ENCODE data around the gene LRRC8E.

The LRRC8E gene

DNA sequence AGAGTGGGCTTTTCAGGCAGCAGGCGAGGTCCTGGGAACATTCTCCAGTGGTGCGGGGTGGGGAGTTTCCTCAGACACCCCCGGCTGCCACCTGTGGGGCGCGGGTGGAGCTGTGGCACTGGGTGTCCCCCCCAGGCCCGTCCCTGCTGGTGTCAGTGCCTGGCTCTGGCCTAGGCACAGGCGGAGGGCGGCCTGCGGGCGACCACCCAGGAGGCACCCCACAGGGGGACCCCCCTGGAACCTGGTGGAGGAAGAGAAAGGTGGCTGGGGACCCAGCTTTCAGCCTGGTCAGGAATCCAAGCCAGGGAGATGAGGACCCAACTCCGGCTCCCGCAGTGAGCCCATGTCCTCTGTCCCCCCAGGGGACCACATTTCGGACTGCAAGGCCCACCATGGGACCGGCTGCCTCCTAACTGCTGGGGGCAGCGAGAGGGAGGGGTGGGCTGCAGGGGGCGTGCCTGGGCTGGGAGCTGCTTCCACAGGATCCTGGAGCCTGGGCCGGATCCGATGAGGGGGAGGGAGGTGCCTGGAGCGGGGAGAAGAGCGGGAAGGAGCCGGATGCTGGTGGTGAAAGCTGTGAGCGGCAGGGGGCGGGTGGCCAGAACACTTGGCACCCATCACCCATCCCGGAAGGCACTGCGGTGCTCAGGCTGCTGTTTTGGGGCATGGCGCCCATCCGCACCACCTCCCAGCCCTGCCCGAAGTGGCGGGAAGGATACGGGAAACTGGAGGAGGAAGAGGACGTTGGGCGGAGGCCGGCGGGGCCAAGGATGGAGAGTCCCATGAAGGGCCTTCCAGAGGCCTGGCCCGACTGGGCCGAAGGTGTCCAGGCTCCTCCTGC, 43.1 kb downstream of the LRRC8E start:
- no peaks in the 10 kb centered on the region for H3K4me1 ChIP-seq (ENCODE audit: insufficient read depth, low read length)
- H3K27me3 ChIP-seq (ENCODE audit: insufficient read depth, low read length): no peaks in the 10 kb centered on the region
- H3K4me3 ChIP-seq (ENCODE audit: low read length): no peak overlapping the region
- no peak overlapping the region for H3K27ac ChIP-seq (ENCODE audit: low read depth, low read length)
- peaks cover 65% of the 10 kb centered on the region for H3K36me3 ChIP-seq (ENCODE audit: insufficient read depth, low read length)
- H3K9me3 ChIP-seq (ENCODE audit: insufficient read depth, low read depth, low read length): no peaks in the 10 kb centered on the region
- no peak overlapping the region for H3K9ac ChIP-seq (ENCODE audit: low read depth, low read length)
- 97% methylated on average over 36 of the region's 36 CpGs for WGBS

DNA sequence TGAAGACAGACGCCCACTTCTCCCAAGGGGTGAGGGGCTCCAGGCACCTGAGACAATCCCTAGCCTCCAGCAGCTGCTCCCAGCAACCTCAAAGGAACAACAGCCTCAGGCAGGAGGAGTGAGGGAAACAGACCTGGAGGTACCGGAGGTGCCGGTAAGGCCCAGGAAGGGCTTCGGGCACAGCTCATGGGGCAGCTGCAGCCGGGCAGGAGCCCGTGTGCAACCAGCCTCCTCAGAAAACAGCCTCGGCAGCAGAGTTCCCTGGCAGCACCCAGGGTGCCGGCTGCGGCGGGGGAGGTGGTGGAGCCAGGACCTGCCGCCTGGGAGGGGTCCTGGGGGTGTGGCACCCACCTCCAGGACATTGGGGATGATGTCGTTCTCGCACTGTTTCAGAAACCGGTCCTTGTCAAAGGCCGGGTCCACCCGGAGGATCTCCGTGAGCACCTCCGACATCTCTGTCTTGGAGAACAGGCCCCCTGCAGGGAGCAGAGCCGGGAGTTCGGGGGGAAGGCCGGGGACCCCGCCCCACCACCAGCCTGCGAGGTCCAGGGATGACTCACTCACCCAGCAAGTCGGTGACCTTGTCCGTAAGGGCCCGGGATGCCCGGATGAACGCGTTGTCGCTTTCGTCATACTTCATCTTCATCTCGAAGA, 44.1 kb downstream of the LRRC8E start:
- Histone ChIP-seq H3K27me3 (ENCODE audit: insufficient read depth, low read length) (no peaks in the 10 kb centered on the region), H3K4me3 (ENCODE audit: low read length) (no peak overlapping the region), H3K4me1 (ENCODE audit: insufficient read depth, low read length) (no peaks in the 10 kb centered on the region), H3K36me3 (ENCODE audit: insufficient read depth, low read length) (peaks cover 75% of the 10 kb centered on the region), H3K9ac (ENCODE audit: low read depth, low read length) (no peak overlapping the region), H3K9me3 (ENCODE audit: insufficient read depth, low read depth, low read length) (no peaks in the 10 kb centered on the region), H3K27ac (ENCODE audit: low read depth, low read length) (no peak overlapping the region)
- 95% methylated on average over 30 of the region's 32 CpGs for WGBS

DNA sequence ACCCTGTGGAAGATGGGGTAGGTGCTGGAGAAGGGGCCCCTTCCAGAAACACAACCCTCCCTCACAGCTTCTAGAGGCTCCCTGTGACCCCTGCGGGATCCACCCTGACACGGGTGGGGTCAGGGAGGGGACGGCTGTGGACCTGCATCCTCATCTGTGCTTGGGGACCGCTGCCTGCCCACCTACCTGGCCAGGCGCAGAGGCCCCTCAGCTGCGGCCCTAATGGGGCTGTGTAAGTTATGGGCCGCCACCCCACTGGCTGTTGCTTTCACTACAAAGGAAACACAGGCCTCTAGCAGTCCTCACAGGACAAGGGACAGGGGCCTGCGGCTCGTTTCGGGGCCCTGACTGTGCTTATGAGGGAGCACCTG, 44.6 kb downstream of the LRRC8E start:
- peaks cover 80% of the 10 kb centered on the region for H3K36me3 ChIP-seq (ENCODE audit: insufficient read depth, low read length)
- 96% methylated on average over 10 of the region's 10 CpGs for WGBS

DNA sequence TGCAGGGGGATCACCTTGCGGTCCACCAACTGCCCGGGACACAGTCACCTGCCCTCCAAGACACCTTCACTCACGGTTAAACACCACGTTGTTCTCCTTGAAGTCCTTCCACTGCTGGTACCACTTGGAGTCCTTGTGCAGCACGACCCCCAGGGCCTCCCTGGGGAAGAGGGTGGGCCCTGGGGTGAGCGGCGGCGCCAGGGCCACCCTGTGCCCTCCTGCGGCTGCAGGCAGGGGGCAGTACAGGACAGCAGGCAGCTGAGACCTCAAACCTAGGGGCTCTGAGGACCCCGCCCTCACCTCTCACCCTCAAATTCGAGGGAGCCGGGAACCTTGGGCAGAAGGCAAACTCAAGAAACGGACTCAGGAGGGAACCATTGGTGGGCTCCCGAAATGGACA, 45.1 kb downstream of the LRRC8E start:
- Histone ChIP-seq H3K4me1 (ENCODE audit: insufficient read depth, low read length) (no peaks in the 10 kb centered on the region), H3K36me3 (ENCODE audit: insufficient read depth, low read length) (peaks cover 85% of the 10 kb centered on the region), H3K9me3 (ENCODE audit: insufficient read depth, low read depth, low read length) (no peaks in the 10 kb centered on the region), H3K4me3 (ENCODE audit: low read length) (no peak overlapping the region), H3K27ac (ENCODE audit: low read depth, low read length) (no peak overlapping the region), H3K27me3 (ENCODE audit: insufficient read depth, low read length) (no peaks in the 10 kb centered on the region), H3K9ac (ENCODE audit: low read depth, low read length) (no peak overlapping the region)
- WGBS: 88% methylated on average over 14 of the region's 14 CpGs

More for the DNA sequence above, 44.6 kb downstream of the LRRC8E start:
- Histone ChIP-seq H3K27ac (ENCODE audit: low read depth, low read length) (no peak overlapping the region), H3K4me1 (ENCODE audit: insufficient read depth, low read length) (no peaks in the 10 kb centered on the region), H3K27me3 (ENCODE audit: insufficient read depth, low read length) (no peaks in the 10 kb centered on the region), H3K4me3 (ENCODE audit: low read length) (no peak overlapping the region), H3K9ac (ENCODE audit: low read depth, low read length) (no peak overlapping the region), H3K9me3 (ENCODE audit: insufficient read depth, low read depth, low read length) (no peaks in the 10 kb centered on the region)

DNA sequence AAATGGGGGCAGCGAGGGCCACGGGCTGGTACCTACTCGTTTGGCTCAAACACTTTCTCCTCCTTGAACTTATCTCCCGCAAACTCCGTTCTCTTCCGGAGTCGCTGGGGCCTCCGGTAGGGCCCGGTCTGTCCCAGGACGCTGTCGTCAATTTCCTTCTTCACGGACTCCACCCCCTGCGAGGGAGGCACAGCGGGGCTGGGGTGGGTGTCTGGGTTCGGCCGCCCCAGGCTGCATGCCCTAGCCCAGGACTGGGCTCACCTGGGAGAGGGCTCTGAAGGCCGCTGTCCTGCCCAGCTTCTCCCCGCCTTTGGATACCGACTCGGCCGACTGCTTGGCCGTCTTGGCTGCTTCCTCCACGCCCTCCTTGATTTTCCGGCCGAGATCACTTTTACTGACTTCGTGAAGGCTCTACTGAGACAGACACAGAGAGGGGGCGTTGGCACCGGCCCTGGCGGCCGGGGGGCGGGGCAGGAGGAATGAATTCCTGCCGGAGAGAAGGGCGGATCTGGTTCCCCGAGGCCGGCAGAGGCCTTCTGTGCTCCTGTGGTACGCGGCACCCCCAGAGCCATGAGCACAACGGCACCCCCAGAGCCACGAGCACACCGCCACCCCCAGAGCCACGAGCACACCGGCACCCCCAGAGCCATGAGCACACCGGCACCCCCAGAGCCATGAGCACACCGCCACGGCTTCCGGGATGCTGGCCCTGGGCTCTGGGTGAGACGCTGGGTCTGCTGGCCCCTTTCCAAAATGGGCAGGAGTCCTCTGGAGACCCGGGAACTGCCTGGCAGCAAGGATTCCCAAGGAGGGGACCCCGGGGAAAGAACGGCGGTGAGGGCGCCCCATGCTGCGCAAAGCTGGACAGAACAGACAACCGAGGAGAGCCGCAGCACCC, 45.8 kb downstream of the LRRC8E start:
- 95% methylated on average over 55 of the region's 55 CpGs for WGBS
- no peaks in the 10 kb centered on the region for H3K9me3 ChIP-seq (ENCODE audit: insufficient read depth, low read depth, low read length)
- no peaks in the 10 kb centered on the region for H3K27me3 ChIP-seq (ENCODE audit: insufficient read depth, low read length)
- H3K36me3 ChIP-seq (ENCODE audit: insufficient read depth, low read length): peaks cover 91% of the 10 kb centered on the region
- H3K4me1 ChIP-seq (ENCODE audit: insufficient read depth, low read length): no peaks in the 10 kb centered on the region
- no peak overlapping the region for H3K27ac ChIP-seq (ENCODE audit: low read depth, low read length)
- H3K9ac ChIP-seq (ENCODE audit: low read depth, low read length): no peak overlapping the region
- H3K4me3 ChIP-seq (ENCODE audit: low read length): no peak overlapping the region

DNA sequence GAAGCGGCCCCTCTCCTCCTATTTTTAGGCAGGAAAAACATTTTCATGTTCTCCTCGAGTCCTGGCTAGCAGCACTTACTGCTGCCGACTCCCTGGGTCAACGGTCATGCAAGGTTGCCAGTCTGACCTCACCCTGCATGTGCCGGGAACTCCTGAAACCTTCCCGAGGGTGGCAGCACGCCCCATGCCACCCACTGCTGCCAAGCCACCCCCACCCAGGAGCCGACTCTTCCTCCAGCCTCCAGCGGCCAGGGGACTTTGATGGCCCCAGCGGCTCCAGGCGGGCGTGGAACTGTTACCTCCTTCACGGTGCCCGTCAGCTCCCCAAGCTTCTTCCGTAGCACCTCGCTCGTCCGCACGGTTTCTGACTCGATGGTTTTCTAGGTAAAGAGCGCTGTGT, 46.5 kb downstream of the LRRC8E start:
- Histone ChIP-seq H3K4me1 (ENCODE audit: insufficient read depth, low read length) (no peaks in the 10 kb centered on the region), H3K36me3 (ENCODE audit: insufficient read depth, low read length) (peaks cover 95% of the 10 kb centered on the region), H3K27ac (ENCODE audit: low read depth, low read length) (no peak overlapping the region), H3K9ac (ENCODE audit: low read depth, low read length) (no peak overlapping the region), H3K4me3 (ENCODE audit: low read length) (no peak overlapping the region), H3K9me3 (ENCODE audit: insufficient read depth, low read depth, low read length) (no peaks in the 10 kb centered on the region), H3K27me3 (ENCODE audit: insufficient read depth, low read length) (no peaks in the 10 kb centered on the region)
- 96% methylated on average over 21 of the region's 21 CpGs for WGBS

DNA sequence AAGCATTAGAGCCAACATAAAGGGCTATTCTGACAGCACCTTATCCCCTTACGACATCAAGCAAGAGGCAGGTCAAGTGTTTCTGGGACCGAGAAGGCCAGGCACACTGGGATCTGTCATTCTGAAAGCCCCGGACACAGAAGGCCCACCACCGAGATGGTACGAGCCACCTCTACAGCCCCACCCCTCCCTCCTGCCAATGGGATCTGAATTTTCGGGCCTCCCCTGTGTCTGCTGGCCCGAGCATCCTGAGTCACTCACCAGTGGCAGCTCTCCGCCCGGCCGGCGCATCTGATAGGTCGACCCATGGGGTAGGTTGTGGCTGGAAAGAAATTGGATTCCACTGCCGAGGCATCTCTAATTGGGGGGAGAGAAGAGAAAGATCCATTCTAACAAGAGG, 52.5 kb downstream of the LRRC8E start:
- Histone ChIP-seq H3K9ac (ENCODE audit: low read depth, low read length) (no peak overlapping the region), H3K27me3 (ENCODE audit: insufficient read depth, low read length) (no peaks in the 10 kb centered on the region), H3K9me3 (ENCODE audit: insufficient read depth, low read depth, low read length) (no peaks in the 10 kb centered on the region), H3K36me3 (ENCODE audit: insufficient read depth, low read length) (peaks cover 56% of the 10 kb centered on the region), H3K27ac (ENCODE audit: low read depth, low read length) (no peak overlapping the region), H3K4me1 (ENCODE audit: insufficient read depth, low read length) (no peaks in the 10 kb centered on the region), H3K4me3 (ENCODE audit: low read length) (no peak overlapping the region)
- WGBS: 95% methylated on average over 13 of the region's 13 CpGs

DNA sequence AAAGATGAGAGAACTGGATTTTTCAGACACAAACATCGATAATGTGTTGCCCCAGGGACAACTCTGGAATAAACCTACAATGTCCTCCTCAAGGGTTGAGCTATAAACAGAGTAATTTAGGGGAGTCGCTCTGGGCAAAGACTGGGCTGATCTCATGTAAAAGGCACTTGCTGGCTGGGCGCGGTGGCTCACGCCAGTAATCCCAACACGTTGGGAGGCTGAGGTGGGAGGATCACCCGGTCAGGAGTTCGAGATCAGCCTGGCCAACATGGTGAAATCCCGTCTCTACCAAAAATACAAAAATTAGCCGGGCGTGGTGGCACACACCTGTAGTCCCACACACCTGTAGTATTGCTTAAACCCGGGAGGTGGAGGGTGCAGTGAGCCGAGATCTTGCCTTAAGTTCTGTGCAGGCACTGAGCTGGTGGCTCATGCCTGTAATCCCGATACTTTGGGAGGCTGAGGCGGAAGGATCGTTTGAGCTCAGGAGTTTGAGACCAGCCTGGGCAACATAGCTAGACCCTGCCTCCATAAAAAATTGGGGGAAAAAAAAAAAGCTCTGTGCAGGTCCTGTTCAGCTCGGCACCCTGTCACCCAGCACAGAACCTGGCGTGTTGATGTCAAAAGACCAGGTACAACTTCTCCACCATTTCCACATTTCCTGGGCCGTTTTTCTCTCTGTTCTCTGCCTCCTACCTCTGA, 53.7 kb downstream of the LRRC8E start:
- Histone ChIP-seq H3K4me3 (ENCODE audit: low read length) (peak overlapping the region; percentile 97), H3K36me3 (ENCODE audit: insufficient read depth, low read length) (peaks cover 44% of the 10 kb centered on the region), H3K4me1 (ENCODE audit: insufficient read depth, low read length) (no peaks in the 10 kb centered on the region), H3K27ac (ENCODE audit: low read depth, low read length) (no peak overlapping the region), H3K27me3 (ENCODE audit: insufficient read depth, low read length) (no peaks in the 10 kb centered on the region), H3K9ac (ENCODE audit: low read depth, low read length) (no peak overlapping the region), H3K9me3 (ENCODE audit: insufficient read depth, low read depth, low read length) (no peaks in the 10 kb centered on the region)
- WGBS: 94% methylated on average over 19 of the region's 19 CpGs

DNA sequence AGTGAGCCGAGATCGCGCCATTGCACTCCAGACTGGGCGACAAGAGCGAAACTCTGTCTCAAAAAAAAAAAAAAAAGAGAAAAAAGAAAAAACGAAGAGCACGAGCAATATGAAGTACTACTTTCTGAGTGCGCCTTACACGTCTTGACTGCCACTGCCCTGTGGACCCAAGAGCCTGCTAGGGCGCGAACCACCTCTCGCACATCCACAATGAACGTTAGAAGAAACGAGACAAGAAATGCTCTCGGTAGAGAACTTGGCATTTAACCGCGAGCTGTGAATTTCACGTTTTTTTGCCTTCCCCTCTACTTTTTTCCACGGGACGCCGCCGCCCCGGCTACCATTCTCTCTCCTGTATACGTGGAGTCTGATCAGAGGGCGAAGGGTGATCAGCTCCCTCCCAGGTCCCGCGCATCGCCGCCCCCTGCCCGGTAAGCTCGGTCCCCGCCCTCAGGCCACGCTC, 54.7 kb downstream of the LRRC8E start:
- H3K27ac ChIP-seq (ENCODE audit: low read depth, low read length): peak overlapping the region; percentile 98
- H3K4me3 ChIP-seq (ENCODE audit: low read length): peak overlapping the region; percentile 97
- H3K4me1 ChIP-seq (ENCODE audit: insufficient read depth, low read length): no peaks in the 10 kb centered on the region
- no peaks in the 10 kb centered on the region for H3K27me3 ChIP-seq (ENCODE audit: insufficient read depth, low read length)
- H3K9me3 ChIP-seq (ENCODE audit: insufficient read depth, low read depth, low read length): 0 out of 2 replicates have a peak, but pooled peaks cover 2% of the 10 kb centered on the region
- H3K36me3 ChIP-seq (ENCODE audit: insufficient read depth, low read length): peaks cover 37% of the 10 kb centered on the region
- WGBS: 9% methylated on average over 33 of the region's 33 CpGs
- peak overlapping the region; percentile 99 for H3K9ac ChIP-seq (ENCODE audit: low read depth, low read length)

DNA sequence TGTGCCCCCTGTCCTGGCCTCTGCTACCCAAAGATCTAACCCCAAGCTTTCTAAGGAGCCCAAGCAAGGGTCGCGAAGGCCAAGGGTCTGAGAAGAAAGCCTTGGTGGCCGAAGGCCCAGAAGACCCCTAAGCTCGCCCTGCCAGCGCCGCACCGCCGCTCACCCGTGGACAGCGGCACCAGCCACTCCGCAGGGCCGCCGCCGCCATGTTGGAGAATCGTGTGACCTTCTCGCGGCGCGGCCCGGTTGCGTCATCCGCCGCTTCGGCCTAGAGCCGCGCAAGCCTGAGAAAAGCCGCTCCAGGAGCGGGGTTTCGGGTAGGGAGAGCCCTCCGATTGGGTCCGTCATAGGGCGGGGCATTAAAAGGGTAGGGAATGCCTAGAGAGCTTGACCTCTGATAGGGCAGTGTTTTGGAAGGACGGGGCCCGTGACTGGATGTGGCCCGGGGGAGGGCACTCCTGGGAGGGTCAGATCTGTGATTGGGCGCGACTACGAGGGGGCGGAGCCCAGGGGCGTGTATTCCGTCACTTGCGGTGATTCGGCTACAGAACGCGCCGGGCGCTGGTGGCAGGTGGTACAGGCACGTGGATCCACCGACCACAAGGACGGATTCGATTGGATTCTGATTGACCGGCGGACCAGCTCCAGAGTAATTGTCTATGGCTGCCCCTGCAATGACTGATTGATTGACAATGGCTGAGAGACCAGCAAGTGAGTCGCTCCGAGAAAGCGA, 55.3 kb downstream of the LRRC8E start, which contains the start of gene TIMM44:
TIMM44 (minus strand) TSS at position 223 of the 733 bp plus-strand sequence; CDS start at position 208, 15 bp downstream.
- under 1% methylated on average over 56 of the region's 56 CpGs for WGBS
- no peaks in the 10 kb centered on the region for H3K4me1 ChIP-seq (ENCODE audit: insufficient read depth, low read length)
- H3K9me3 ChIP-seq (ENCODE audit: insufficient read depth, low read depth, low read length): 0 out of 2 replicates have a peak, but pooled peaks cover 2% of the 10 kb centered on the region
- peaks cover 33% of the 10 kb centered on the region for H3K36me3 ChIP-seq (ENCODE audit: insufficient read depth, low read length)
- H3K4me3 ChIP-seq (ENCODE audit: low read length): peak within 1 kb of the TSS; percentile 97
- H3K9ac ChIP-seq (ENCODE audit: low read depth, low read length): peak within 1 kb of the TSS; percentile 99
- peak within 1 kb of the TSS; percentile 98 for H3K27ac ChIP-seq (ENCODE audit: low read depth, low read length)
- no peaks in the 10 kb centered on the region for H3K27me3 ChIP-seq (ENCODE audit: insufficient read depth, low read length)
